ENCODE results near the gene GRB10.
A peak's percentile ranks its signal among the peaks of the same experiment; 100 is the strongest.

The GRB10 gene

DNA sequence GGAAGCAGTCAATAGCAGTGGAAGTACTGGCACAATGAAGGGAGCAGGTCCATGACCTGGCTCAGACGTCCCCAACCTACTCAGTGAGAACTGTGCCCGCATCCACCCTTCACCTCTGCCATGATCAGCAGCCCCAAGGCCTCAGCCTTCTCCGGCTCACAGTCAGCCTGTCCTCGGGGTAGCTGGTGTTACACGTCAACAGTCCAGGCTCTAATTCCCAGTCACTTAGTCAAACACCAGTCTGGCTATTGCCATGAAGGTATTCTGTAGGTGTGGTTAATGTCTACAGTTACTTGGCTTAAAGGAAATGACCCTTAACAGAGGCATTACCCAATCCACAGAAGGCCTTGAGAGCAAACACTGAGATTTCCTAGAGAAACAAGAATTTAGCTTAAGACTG lies 49.1 kb downstream of the GRB10 start:
- TF ChIP-seq POLR2A (IDR thresholded peaks at IDR 0.05; ENCODE audit: low read depth, low read length) = no peak
- FAIRE-seq = no peak

DNA sequence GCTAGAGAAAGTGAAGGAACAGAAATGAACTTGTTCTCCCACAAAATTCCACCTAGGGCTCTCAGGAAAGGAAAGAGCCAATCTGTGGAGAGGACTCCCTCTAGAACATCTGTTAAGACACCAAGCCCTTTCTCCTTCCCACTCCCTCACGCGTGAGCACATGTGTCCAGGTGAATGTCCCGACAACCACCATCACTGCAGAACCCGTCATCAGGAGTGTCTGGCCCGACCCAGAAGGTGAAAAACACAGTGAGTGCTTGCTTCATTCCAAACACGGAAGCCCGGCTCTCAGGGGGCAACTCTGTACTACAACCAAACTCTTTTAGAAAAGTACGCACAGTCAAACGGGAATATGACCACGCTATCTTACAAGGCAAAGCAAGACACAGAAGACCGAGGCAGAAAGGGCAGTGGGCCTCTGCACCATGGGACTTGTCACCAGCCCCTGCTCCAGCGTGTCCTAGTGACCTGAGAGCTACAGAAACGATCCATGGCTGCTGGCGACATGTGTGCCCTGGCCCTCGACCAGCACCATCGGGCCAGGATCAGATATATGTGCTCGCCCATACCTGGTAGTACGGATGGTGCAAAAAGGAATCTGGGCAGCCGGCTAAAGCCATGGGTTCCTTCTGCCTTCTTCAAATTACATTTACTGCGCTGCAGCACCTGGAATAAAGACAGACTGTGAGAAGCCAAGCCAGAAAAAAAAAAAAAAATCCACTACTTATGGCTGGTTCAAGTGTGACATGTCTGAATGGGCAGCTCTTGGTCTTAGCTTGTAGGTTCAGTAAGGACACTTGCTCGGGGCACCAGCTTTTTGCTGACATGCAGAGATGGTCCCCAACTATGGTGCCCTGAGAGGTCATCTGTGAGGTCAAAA lies 50.8 kb downstream of the GRB10 start:
- TF ChIP-seq POLR2A (IDR thresholded peaks at IDR 0.05; ENCODE audit: low read depth, low read length) = no peak
- DNase-seq (ENCODE audit: insufficient read length, low spot score) = no peak
- no peak for FAIRE-seq

More for the DNA sequence above, 49.1 kb downstream of the GRB10 start:
- peak; percentile 28 for DNase-seq (ENCODE audit: insufficient read length, low spot score)

GRCh38 chr7:50730446-50731400 lies 52.0 kb downstream of the GRB10 start:
- FAIRE-seq = no peak
- no peak for DNase-seq (ENCODE audit: insufficient read length, low spot score)
- no peak for TF ChIP-seq POLR2A (IDR thresholded peaks at IDR 0.05; ENCODE audit: low read depth, low read length)

DNA sequence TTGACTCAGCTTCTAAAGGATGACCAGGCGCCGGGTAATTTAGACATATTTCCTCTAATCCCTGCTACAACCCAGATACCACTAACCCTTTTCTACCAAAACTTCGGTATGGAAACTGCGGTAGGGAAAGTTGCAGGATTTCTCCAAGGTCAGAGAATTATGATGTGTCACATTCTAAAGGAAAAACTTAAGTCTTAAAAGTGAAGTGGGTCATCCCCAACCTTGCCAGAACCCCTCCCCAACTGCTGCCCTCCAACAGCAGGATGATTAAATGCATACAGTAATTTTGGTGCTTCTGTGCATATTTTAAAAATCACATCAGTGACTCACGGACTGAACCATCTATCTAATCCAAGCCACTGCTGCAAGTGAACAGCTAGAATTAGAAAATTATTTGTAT lies 52.7 kb downstream of the GRB10 start:
- no peak for TF ChIP-seq POLR2A (IDR thresholded peaks at IDR 0.05; ENCODE audit: low read depth, low read length)
- FAIRE-seq (no peak), DNase-seq (ENCODE audit: insufficient read length, low spot score) (no peak)

- no peak for TF ChIP-seq POLR2A (IDR thresholded peaks at IDR 0.05; ENCODE audit: low read depth, low read length)
- FAIRE-seq (no peak), DNase-seq (ENCODE audit: insufficient read length, low spot score) (peak; percentile 57)
Measured at GRCh38 chr7:50728184-50728583, 54.5 kb downstream of the GRB10 start.

DNA sequence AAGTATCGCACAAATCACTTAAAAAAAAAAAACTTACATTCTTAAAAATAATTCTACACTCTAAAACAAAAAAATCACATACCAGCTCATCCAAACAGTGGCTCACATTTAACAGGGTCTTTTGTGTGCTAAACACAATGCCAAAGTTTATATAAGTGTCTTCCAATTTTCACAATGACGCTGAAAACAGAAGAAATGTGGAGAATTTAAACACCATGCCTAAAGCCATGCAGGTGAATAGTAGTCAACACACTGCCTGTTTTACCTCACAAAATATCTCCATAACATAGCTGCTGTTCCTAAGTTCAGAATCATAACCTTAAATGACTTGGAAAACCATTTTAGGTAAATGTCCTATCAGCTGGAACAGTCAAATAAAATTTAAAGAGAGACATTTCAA lies 55.0 kb downstream of the GRB10 start:
- DNase-seq (ENCODE audit: insufficient read length, low spot score) (no peak), FAIRE-seq (no peak)

GRCh38 chr7:50727072-50727471 lies 55.6 kb downstream of the GRB10 start:
- FAIRE-seq (no peak), DNase-seq (ENCODE audit: insufficient read length, low spot score) (no peak)
- no peak for TF ChIP-seq POLR2A (IDR thresholded peaks at IDR 0.05; ENCODE audit: low read depth, low read length)

More for the DNA sequence above, 55.0 kb downstream of the GRB10 start:
- no peak for TF ChIP-seq POLR2A (IDR thresholded peaks at IDR 0.05; ENCODE audit: low read depth, low read length)

- TF ChIP-seq POLR2A (IDR thresholded peaks at IDR 0.05; ENCODE audit: low read depth, low read length) = no peak
- FAIRE-seq = no peak
Measured at GRCh38 chr7:50725774-50726173, 56.9 kb downstream of the GRB10 start.

DNA sequence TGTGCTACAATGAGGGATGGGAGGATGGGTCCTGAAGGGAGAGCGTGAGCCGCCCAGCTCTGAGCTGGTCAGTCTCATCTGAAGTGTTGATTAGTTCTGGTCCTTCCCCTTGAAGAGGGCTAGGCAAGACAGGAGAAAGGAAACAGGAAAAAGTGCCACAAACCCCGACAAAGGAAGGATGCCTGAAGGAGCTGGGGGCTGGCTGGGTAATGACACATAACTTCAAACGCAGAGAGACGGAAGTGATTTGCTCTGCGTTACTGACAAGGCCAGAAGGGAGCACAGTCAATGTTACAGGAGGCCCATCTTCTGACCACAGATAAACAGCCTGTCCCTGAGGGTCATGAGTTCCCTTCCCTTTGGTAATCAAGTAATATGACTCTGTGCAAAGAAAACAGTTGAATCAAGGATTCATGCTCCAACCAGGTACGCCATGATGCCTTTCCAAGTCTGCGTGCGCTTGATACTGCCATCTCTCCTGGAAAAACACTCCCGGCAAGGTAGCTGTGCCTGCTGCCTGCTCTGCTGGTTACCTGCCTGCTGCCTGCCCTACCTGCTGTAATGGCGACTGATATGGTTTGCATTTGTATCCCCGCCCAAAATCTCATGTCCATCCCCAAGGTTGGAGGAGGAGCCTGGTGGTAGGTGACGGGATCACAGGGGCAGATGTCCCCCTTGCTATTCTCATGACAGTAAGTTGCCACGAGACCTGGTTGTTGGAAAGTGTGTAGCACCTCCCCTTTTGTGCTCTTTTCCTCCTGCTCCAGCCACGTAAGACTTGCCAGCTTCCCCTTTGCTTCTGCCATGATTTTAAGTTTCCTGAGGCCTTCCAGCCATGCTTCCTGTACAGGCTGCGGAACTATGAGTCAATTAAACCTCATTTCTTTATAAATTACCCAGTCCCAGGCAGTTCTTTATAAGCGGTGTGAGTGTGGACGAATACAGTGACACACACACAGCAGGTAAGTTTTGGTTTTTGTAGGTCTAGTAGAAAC lies 57.9 kb downstream of the GRB10 start:
- FAIRE-seq (no peak), DNase-seq (ENCODE audit: insufficient read length, low spot score) (no peak)
- no peak for TF ChIP-seq POLR2A (IDR thresholded peaks at IDR 0.05; ENCODE audit: low read depth, low read length)

More at GRCh38 chr7:50725774-50726173, 56.9 kb downstream of the GRB10 start:
- no peak for DNase-seq (ENCODE audit: insufficient read length, low spot score)

DNA sequence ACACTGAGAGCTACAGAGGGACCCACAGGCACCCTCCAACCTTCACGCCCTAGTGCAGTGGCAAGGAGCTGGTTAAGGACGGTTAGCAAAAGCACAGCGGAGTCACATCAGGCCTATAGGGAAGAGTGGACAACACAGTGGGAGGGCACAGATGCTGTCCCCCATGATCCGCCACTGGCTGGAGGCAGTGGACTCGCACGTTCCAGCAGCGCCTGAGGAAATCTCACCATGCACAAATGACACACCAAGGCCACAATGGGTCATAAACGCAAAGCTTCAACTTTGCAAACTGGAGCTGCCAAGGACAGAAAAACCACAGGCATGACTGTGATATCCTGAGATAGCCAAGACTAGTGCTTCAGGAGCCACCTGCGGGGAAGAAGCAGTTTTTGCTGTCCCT lies 58.8 kb downstream of the GRB10 start:
- no peak for DNase-seq (ENCODE audit: insufficient read length, low spot score)
- FAIRE-seq = no peak
- no peak for TF ChIP-seq POLR2A (IDR thresholded peaks at IDR 0.05; ENCODE audit: low read depth, low read length)

DNA sequence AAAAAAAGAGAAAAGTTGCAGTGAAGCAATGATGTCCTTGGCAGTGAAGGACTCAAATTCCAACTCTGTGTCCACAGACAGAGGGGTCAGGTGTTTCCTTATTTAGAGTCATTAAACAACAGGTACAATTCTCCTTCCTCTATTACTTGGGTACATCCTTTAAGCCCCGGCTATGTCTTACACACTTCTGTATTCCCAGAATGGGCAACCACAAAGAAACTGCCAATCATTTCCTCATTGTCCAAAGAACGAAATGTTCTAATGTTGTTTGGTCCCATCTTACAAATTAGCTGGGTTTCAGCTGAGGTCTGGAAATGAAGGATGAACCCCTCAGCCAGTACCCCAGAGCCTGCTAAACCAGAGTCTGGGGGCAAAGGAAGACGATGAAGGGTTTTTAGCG lies 59.5 kb downstream of the GRB10 start:
- FAIRE-seq (no peak), DNase-seq (ENCODE audit: insufficient read length, low spot score) (no peak)
- no peak for TF ChIP-seq POLR2A (IDR thresholded peaks at IDR 0.05; ENCODE audit: low read depth, low read length)

DNA sequence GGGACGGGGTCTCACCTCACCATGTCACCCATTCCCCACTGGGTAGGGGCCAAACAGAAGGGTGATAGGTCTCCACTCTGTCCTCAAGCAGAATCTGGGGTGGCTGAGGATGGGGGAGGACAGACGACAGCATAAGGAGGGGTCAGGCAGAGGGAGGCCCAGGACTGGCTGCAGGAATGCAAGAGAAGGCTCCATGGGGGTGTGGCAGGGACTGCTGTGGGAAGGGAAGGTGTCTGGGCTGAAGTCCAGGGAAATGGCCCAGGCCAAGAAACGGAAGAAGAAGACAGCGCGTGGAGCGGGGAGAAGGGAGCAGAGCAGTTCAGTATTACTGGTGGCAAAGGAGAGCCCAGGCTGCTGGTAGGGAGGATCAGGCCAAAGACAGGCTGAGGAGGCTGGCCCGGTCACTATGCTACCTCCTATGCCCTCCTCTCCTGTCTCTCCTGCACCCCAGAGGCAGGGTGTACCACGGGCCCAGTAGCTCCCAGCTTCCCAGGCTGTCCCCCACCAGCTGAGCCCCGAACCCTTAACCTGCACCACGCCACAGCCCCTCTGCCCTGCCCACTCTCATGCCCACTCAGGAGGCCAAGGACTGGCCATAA lies 60.9 kb downstream of the GRB10 start:
- TF ChIP-seq POLR2A (IDR thresholded peaks at IDR 0.05; ENCODE audit: low read depth, low read length) = no peak
- DNase-seq (ENCODE audit: insufficient read length, low spot score) (no peak), FAIRE-seq (no peak)

GRCh38 chr7:50721160-50721559 lies 61.5 kb downstream of the GRB10 start:
- no peak for TF ChIP-seq POLR2A (IDR thresholded peaks at IDR 0.05; ENCODE audit: low read depth, low read length)
- DNase-seq (ENCODE audit: insufficient read length, low spot score) (peak; percentile 53), FAIRE-seq (no peak)
